HG03060 (cell line): Measurements from ENCODE around the gene LIMCH1.

Experiments
- ATAC-seq: cut with Tn5 transposase; IDR thresholded peaks from one replicate; pipeline ENCODE4 v1.9.1; 2021; ENCODE audit warnings: low read depth, moderate number of reproducible peaks; ENCODE audit not compliant: unreplicated experiment

Gene LIMCH1

DNA sequence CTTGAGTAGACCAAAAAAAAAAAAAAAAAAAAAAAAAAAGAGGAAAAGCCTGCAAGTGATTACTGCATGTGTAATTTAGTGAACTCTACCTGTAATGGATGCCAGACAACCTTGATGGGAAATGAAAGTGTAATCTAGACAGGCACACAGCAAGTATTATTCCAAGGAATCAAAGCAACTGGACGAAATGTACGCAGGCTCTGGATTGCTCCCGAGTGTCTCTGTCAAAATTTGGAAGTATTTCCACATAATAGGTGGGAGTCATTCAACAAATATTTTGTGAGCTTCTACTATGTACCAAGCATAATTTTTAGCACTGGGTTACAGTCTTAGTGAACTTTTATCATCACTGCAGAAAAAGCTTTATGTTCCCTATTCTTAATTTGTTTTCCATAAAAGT lies 64.2 kb downstream of the LIMCH1 start:
- ATAC-seq, result no peak

DNA sequence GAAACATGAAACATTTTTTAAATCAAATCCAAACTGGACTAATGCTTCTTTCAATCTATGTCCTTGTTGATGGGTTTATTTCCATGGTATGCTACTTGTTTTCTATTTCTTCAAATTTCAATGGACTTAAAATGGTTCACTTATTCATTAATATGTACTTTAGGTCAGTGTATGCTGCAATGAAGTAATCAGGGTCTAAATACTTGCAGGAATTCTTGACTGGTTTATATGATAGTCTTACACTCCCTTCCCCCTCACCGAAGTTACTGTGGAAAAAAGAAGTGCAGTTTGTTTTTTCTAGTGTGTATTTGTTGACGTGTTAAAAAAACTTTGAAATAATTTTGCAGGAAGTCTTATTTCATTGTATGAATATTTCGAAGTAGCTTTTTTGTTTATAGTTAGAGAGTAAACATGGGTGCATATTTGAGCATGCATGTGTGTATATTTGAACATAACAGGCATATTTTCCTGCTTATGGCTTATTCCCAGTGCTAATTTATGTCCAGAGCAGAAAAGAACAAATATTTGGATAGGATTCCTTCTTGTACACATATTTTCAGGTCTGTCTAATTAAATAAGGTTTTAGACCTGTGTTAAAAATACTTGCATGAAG lies 65.0 kb downstream of the LIMCH1 start:
- ATAC-seq, result no peak

DNA sequence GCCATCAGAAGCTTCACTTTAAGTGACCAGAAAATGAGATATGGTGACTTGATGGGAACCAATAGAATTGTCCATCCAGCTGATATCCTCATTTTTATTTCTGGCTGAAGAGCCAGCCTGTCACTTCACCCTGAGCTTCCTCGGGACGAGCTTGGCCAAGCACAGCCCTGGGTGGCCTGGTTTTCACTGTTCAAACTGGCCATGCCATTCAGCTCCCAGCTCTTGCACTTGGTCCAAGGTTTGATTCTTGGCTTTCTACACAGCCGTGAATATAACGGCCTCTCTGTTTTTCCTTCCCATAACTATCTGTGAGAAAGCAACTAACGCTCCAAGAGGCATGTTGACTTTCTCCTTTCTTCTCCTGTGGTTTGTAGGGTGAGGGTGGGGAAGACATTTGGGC lies 71.9 kb downstream of the LIMCH1 start:
- ATAC-seq, result no peak

DNA sequence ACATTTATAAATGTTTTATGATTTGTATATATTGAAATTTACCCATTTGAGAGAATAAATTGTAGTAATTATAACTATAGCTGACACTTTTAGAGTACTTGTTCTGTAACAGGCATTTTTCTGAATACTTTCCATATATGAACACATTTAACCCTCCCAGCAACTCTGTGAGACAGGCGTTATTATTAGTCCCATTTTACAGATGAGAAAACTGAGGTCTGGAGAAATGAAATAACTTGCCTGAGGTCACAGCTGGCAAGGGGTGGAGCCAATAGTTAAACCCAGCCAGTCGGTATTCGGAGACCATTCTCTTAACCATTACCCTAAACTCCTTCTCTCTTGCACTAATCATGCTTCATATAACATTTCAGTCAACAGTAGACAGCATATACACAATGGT lies 72.5 kb downstream of the LIMCH1 start:
- ATAC-seq, result no peak

DNA sequence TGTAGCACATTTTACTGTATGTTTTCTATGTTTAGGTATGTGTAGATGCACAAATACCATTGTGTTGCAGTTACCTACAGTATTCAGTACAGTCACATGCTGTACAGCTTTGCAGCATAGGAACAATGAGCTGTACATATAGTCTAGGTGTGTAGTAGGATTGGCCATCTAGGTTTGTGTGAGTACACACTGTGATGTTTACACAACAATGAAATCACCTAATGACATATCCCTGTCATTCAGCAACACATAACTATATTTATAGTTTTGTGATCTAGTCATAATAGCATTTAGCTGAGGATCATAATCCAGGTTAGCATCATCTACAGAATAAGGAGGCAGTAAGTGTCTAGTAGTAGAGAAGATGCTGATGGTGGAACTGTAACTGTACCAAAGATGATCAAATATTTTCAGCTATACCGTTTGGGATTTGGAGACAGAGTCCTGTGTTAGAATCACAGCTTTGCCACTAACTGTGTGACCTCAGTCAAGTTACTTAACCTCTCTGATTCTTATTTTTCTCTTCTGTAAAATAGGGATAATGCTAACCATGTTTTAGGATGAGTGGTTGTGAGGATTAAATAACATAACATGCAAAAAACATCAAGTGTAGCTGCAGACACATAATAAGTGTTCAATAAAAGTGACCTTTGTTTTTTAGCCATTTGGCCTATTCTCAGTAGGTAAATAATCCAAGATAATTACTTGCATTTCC lies 73.3 kb downstream of the LIMCH1 start:
- no peak for ATAC-seq

DNA sequence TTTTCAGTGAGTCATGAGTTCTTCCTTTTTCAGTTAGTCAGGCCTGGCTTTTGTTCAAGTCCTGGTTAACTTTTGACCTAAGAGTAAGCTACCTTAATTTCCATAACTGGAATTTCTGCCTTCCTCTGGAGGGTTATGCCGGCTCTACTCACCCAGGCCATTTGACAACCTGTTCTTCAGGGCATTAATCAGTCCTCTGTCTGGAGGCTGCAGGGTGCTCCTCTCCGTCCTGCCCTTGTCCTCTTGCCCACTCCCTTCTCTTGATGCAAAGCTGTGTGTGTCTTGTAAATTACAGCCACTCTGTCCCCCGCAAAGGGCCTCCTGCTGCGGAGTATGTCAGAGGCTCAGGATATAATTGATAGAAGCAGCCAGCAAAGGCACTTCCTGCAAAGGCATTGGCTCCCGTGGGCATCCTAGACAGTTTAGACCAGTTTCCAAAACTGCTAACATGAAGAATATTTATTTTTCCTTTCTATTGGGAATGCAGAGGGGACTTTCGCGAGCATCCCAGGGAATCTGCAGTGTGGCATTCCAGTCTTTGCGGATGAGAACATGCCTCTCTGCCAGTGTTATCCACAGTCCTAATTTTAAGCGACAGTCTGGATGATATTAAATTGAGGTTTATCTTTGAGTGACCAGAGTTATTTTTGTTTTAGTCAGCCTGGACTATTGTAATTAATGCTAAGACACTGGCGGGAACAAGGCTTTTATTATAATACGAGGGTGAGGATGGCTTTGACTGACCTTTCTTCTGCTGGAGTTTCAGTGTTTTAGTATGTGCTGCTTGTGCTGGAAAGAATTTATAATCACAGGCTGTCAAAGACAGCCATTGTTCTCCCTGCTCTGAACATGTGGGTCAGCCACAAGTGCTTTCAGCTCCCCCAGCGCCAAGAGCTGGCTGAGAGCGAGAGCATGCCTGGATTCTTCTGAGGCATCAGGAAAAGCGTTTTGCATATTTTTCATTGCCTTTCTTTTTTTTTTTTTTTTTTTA lies 74.2 kb downstream of the LIMCH1 start:
- ATAC-seq, result no peak

DNA sequence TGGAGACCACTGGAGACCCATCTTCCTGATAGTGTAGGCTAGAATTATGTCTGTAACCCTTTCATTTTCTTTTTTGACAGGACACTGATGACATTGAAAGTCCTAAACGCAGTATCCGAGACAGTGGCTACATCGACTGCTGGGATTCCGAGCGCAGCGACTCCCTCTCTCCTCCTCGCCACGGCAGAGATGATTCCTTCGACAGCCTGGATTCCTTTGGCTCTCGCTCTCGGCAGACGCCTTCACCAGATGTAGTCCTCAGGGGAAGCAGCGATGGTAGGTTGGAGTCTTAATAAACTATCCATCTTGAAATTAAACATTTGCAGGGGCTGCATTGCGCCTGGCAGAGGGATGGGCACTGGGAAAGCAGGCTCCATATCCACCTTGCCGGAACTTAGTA lies 75.4 kb downstream of the LIMCH1 start:
- no peak for ATAC-seq

DNA sequence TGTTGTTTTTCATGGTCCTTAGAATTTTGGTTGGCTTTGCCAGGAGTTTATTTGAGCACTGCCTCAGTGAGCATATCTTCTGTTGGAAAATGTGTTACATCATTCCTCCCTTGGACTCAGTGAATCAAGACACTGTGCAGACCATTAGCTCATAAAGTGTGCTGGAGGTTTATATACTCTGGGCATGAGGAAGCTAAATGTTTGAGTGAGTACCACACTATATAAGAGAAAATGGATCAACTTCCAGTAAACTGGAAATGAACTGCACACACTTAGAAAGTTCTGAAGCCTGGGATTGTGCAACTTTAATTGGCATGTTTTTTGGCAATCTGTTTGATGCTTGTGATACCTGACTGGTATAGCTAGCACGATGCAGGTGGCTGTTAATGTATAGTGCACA lies 75.9 kb downstream of the LIMCH1 start:
- ATAC-seq, result no peak

DNA sequence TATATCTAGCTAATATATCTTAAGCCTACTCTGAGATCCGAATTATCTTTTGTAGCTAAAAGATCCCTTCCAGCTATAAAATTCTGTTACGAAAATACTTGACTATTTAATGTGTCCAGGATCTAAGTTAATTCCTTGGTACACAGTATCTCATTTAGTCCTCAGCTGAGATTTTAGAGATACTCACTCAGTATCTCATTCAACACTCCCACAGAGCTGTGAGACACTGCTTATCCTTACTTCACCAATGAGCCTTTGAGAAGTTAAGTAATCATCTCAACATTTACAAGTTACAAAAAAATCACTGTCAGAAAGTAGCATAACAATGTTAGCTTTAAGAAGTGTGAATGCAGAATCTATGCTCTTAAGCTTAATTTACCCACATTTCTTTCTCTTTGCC lies 76.6 kb downstream of the LIMCH1 start:
- ATAC-seq, result no peak

DNA sequence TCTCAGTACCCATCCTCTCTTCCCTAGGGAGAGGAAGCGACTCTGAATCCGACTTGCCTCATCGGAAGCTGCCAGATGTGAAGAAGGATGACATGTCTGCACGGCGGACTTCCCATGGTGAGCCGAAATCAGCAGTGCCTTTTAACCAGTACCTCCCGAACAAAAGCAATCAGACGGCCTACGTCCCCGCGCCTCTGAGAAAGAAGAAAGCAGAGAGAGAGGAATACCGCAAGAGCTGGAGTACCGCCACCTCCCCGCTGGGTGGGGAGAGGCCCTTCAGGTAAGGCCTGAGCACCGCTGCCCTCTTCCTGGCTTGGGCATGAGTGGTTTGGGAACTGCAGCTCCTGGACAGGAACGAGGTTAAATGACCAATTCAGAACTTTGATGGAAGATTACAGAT lies 81.2 kb downstream of the LIMCH1 start:
- no peak for ATAC-seq

DNA sequence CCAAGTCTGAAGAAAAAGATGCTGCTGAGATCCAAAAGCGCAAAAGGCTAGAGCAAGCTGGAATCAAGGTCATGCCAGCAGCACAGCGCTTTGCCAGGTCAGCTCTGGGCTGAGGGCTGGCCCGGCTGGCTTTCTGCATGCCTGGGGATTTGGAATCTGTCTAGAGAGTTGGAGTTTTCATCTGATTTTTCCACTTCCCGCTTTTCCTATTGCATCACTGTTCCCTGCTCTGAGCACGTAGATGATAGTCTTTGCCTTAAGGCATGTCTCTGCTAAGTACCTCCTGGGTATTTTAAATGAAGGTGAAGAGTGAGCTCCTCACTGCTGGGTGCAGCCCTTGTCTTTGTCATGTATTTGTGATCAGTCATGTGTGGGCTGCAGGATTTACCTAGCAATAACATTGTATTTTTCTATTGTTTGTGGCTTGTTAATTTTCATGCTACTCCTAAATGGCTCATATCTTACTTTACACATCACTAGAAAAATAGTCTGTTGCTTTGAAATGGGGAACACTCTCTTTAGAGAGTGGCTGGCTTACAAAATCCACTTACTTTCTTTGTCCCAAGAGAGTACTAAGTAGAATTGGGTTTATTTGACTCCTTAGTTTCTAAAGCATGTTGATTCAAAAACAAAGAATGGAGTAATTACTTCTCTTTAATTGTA lies 82.8 kb downstream of the LIMCH1 start:
- no peak for ATAC-seq

DNA sequence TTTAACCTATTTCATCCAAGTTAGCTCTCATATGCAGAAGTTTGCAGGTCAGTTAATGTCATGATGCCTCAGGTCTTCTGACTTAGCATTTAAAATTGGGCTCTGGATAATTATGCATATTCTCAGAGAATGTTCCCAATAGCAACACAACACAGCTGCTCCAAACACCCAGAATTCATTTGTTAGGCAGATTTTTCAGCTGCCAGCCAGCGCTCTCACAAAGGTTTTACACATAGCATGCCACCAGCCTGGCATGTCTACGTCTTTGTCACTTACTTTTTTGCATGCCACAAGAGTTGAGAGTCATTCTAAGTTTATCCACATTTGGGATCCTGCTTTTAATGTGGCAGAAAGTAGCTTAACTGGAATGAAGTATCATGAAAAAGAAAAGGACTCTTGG lies 84.8 kb downstream of the LIMCH1 start:
- no peak for ATAC-seq

DNA sequence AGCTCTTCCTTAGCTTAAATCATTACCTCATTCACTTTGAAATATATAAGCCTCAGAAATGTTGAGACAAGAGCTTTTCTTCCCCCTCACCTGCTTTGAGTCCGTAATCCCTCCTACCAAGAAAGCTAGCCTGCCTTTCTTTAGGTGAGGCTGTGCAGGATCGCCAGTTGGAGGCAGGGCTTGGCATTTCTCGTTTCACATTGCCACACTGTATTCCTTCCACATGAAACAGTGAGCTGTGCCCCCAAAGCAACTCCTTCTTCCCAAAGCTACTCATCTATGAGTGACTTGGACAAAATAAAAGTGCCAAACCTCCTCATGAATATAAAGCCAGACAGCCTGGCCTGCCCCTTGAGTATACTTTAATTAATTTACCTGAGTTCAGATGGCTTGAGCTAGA lies 86.8 kb downstream of the LIMCH1 start:
- no peak for ATAC-seq

DNA sequence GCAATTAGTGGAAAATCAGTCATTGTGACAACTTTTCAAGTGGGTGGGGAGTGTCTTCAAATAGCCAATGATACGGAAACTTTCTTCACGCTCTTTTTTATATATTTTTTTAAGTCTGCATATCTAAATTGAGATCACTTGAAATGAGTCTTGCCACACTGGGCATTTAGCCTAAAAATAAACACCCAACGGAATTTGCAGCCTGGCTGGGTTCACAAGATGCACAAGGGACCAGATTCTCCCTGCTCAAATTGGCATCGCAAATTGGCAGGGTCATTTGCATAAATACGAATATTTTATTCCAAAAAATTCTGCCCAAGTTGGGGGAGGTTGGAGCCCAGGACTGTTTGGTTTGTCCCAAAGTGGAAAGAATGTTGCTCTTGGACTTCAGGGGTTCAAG lies 87.6 kb downstream of the LIMCH1 start:
- no peak for ATAC-seq

DNA sequence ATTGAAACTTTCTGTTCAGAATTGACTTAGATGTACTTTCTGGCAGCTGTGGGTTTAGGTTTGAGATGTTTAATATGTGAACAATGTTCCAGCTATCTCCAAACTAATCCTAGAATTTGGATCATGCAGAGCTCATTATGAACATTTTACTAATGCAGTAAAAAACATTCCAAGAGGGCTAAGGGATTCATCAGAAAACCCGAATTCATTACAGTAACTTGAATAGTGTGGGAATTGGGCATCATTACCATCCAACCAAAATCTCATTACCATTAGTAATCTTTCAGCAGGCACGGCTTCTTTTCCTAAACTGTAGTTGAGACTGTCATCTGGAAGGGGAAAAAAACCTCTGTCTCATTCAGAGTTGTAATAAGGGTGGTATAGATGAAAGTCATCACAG lies 91.0 kb downstream of the LIMCH1 start:
- no peak for ATAC-seq

DNA sequence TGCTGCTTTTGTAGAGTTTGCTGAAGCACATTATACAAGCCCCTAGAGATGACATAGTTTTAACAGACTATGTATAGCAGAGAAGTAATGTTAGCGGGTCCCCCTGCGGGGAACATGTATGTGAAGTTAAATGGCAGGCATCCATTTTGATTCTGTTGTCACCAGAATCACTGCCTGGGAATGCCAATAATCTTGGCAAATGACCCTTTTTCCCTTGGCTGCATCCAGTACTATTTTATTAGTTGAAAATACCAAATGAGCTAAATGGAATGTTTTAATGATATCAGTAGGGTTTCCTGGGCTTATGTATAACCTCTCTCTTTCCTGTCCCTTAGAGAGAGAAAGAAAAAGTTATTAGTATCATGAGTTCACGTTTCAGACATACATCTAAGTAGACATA lies 93.6 kb downstream of the LIMCH1 start:
- no peak for ATAC-seq

DNA sequence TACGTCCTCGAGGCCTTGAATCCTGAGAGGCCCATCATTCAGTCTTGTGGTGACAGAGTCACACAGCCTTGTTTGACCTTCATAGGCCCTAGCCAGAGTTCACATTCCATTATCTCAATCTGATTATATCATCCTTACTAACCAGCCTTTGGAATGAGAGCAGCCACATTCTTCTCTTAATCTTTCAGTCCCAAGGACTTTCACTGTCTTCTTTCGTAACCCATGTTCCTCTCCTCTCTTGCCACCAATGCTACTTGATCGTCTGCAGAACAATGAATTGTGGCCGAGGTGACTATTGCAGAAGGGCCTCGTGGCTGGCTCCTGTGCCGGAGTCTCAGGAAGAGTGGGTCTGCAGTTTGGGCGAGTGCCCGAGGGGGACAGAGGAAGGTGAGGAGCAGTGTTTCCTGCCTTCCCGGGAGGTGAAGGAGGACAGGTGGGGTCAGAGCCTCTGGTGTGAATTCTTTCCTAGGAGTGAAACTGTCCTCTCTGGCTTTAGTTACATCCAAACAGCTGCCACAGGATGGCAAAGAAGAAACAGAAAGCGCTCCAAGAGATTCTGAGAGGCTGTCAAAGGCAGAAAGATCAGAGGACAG lies 94.6 kb downstream of the LIMCH1 start:
- ATAC-seq, result no peak

DNA sequence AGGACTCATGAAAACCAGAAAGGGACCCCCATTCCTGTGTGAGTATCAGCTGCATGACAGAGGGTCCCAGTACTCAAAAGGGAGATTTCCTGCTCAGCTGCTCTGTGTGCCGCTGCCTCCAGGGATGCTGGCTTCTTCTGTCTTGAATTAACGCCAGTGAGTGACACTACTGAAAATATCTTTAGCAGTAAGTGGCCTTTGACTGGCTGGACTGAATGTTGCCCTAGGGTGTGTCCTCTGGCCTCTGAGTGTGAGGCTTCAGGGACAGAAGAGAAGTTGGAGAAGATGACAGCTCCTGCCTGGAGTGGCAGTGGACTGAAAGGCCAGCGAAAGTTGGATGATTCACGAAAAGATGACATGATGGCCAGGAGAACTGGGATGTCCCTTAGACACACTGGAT lies 95.4 kb downstream of the LIMCH1 start:
- ATAC-seq, result no peak

DNA sequence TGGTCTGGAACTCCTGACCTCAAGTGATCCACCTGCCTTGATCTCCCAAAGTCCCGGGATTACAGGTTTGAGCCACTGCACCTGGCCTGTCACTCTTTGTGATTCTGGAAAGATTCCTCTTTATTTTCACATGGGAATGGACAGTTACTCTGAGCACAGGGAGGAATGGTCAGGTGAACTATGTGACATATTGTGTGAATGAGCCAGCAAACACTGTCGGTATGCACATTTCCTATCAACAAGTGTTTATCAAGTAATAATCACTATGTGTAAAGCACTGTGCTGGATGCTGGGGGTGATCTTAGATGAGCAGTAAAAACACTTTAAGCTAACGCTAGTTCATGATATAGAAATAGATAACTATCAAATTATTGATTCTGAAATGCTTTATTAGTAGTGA lies 97.5 kb downstream of the LIMCH1 start:
- ATAC-seq, result no peak

DNA sequence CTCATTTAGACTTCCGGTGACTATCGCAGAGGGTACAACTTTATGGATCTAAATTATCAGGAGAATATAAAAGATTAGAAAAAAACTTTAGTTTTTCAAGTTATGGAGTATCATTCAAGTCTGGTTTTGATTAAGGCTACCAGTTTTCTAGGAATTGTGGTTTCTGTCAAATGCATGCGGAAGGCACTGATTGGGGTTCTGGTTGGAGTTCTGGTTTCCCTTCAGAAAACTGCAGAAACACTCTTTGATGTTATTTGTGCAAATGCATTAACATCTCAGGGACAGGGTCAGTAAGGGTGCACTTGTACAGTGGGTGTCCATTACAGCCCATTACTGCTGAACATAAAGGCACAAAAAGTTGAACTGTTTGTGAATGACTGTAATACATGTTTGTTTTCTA lies 100.2 kb downstream of the LIMCH1 start:
- no peak for ATAC-seq

DNA sequence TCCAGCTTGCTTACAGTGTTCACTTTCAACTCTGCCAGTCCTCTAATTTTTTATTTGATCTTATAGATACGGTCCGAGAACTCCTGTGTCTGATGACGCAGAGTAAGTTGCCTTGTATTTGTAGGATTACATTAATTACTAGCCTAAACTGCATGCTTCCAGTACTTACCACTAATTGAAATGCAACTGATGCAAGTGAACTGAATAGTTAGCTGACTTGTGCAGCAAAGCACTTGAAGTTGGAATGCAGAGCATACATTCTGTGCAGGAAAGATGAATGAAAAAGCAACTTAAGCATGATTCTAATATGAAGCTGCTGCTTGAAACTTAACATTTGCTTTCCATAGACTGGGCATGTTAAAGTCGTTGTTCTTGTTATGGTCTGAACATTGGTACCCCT lies 100.9 kb downstream of the LIMCH1 start:
- ATAC-seq, result no peak
